BE2C (cell line): Measurements from ENCODE around the gene FHOD3.

Experiments used
- DNase-seq: peaks from one replicate; pipeline ENCODE4 v3.0.0-alpha.2; 2020
- H3K27me3 ChIP-seq: fragments of 250-450 bp; sonication (Bioruptor Pico); 2 replicates; pipeline ENCODE4 v1.5.1; 2020; ENCODE audit warnings: mild to moderate bottlenecking
- H3K36me3 ChIP-seq: fragments of 250-450 bp; sonication (Bioruptor Pico); 2 replicates; pipeline ENCODE4 v1.5.1; 2020; ENCODE audit warnings: mild to moderate bottlenecking
- H3K4me1 ChIP-seq: fragments of 250-450 bp; sonication (Bioruptor Pico); 2 replicates; pipeline ENCODE4 v1.5.1; 2020
- H3K4me3 ChIP-seq: 2 replicates; pipeline ENCODE4 v1.5.1; 2011; ENCODE audit warnings: low read depth, low read length
- H3K9me3 ChIP-seq: fragments of 250-450 bp; sonication (Bioruptor Pico); 2 replicates; pipeline ENCODE4 v1.5.1; 2020
- TF ChIP-seq, protein P1 (sequence below): IDR thresholded peaks from 2 replicates; pipeline ENCODE4 v1.5.1; 2012; ENCODE audit warnings: mild to moderate bottlenecking, low read depth, low read length

The FHOD3 gene

DNA sequence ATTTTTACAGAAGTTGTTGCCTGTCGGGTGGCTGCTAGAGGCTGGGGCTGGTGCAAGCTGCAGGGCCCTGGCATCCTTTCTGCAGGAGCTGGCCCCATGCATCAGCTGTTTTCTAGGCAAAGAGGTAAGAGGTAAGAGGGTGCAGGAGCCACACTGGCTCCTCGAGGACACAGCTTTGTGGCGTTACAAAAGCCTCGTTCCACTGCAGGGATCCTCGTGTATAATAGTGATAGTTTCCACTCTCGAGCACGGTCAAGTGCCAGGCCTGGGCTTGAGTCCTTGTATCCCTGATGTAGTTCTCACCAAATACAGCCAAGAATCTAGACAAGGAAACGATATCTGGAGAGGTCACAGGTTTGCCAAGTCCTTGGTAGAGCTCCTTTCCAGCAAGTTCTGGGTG, 33.2 kb upstream of the FHOD3 start:
- Histone ChIP-seq H3K4me1 (no peaks in the 10 kb centered on the region), H3K27me3 (no peaks in the 10 kb centered on the region), H3K9me3 (no peaks in the 10 kb centered on the region), H3K4me3 (no peak overlapping the region), H3K36me3 (no peaks in the 10 kb centered on the region)
- TF ChIP-seq, protein P1, sequence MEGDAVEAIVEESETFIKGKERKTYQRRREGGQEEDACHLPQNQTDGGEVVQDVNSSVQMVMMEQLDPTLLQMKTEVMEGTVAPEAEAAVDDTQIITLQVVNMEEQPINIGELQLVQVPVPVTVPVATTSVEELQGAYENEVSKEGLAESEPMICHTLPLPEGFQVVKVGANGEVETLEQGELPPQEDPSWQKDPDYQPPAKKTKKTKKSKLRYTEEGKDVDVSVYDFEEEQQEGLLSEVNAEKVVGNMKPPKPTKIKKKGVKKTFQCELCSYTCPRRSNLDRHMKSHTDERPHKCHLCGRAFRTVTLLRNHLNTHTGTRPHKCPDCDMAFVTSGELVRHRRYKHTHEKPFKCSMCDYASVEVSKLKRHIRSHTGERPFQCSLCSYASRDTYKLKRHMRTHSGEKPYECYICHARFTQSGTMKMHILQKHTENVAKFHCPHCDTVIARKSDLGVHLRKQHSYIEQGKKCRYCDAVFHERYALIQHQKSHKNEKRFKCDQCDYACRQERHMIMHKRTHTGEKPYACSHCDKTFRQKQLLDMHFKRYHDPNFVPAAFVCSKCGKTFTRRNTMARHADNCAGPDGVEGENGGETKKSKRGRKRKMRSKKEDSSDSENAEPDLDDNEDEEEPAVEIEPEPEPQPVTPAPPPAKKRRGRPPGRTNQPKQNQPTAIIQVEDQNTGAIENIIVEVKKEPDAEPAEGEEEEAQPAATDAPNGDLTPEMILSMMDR, result no peak
- DNase-seq, result no peak

DNA sequence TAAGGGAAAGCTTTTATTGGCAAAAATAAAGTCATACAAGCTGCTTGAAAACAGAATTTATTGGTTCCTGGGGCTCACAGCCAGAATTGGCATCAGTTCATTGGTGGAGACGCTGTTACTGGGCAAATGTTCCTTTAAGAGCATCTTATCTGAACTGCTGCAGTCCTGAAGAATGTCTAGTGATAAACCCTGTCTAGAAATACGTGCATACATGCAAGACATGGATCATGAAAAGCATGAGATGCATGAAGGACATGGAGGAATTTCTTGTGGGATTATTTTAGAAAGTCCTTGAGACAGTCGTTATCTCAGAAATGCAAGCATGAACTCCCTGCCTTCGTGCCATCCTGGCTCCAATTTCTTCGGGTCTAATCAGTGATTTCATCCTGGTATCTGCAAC, 32.5 kb upstream of the FHOD3 start:
- DNase-seq, result no peak
- Histone ChIP-seq H3K36me3 (no peaks in the 10 kb centered on the region), H3K4me3 (no peak overlapping the region), H3K9me3 (no peaks in the 10 kb centered on the region), H3K4me1 (no peaks in the 10 kb centered on the region), H3K27me3 (no peaks in the 10 kb centered on the region)
- TF ChIP-seq, protein P1, result no peak

DNA sequence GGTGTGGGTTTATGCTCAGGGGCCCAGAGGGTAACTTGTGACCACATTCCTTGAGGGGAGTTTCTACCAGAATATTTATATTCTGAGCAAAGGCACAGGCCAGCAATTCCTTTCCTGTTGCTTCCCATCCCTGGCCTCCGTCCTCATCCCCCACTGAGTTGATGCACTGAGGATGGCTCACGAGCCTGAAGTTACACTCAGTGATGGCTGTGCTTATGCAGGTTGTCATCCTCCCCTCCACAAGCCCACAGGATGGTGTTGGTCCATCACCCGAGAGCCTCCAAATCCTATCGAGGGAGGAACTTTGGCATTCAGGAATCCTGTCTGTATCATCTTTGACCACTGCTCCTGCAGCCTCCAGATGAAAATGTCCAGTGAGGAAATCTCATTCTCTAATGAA, 28.4 kb upstream of the FHOD3 start:
- Histone ChIP-seq H3K36me3 (no peaks in the 10 kb centered on the region), H3K9me3 (no peaks in the 10 kb centered on the region), H3K4me3 (no peak overlapping the region), H3K27me3 (no peaks in the 10 kb centered on the region), H3K4me1 (no peaks in the 10 kb centered on the region)
- no peak for DNase-seq
- TF ChIP-seq, protein P1, result no peak

DNA sequence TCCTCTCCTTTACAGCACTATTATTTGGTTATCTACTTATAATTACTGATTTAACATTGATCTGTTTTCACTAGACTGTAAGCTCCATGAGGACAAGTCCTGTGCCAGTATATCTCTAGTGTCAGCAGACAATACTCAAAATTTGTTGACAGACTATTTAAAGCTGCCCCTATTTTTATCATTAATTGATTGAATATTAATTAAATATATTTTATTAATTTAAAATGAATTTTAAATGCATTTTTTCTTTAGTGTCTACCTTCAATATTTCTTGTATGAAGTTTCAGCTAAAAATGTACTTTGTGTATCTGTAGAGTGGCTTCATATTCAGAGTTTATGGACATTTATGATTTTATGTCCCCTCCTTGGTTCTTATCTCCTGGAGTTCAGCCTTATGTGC, 26.4 kb upstream of the FHOD3 start:
- Histone ChIP-seq H3K27me3 (no peaks in the 10 kb centered on the region), H3K36me3 (no peaks in the 10 kb centered on the region), H3K4me3 (no peak overlapping the region), H3K4me1 (no peaks in the 10 kb centered on the region), H3K9me3 (no peaks in the 10 kb centered on the region)
- TF ChIP-seq, protein P1, result no peak
- no peak for DNase-seq

DNA sequence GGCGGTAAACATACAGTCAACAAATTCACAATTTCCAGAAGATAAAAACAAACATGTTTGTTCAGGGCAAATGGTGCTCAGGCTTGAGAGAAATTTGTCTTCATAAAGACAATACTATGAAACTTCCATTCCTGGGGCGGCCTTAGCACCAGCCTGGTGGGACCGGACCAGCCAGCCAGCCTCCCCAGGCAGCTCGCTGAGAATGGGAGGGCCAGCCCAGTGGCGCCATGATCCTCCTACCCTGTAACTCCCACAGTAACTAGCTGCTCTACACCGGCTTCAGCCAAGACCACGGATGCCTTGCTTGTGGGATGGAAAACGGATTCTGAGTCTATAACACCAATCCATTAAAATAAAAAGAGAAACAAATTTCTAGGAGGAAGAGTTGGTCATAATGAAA, 24.2 kb upstream of the FHOD3 start:
- H3K9me3 ChIP-seq, result no peaks in the 10 kb centered on the region
- TF ChIP-seq, protein P1, result no peak
- H3K4me1 ChIP-seq, result no peaks in the 10 kb centered on the region
- H3K4me3 ChIP-seq, result no peak overlapping the region
- DNase-seq, result no peak
- H3K36me3 ChIP-seq, result no peaks in the 10 kb centered on the region
- no peaks in the 10 kb centered on the region for H3K27me3 ChIP-seq

DNA sequence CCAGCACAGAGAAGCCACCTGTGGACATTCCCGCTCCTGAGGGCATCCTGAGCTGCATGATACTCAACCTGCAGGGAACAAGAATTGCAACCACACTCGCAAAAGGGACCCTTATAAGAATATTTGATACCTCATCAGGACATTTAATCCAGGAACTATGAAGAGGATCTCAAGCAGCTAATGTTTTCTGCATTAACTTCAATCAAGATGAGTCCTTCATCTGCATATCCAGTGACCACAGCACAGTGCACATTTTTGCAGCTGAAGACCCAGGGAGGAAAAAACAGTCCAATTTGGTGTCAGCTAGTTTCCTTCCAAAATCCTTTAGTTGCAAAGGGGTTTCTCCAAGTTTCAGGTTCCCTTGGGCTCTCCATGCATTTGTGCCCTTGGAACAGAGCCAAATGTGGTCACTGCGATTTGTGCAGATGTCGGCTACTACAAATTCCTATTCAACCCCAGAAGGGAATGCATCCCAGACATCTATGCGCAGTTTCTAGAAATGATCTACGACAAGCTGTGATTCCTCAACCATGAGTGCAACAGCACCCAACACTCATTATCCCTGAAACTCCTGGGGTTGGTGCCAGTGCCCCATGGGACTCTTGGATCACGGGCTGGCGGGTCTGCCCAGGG, 23.3 kb upstream of the FHOD3 start:
- no peaks in the 10 kb centered on the region for H3K36me3 ChIP-seq
- no peaks in the 10 kb centered on the region for H3K4me1 ChIP-seq
- H3K9me3 ChIP-seq, result no peaks in the 10 kb centered on the region
- TF ChIP-seq, protein P1, result no peak
- DNase-seq, result no peak
- H3K27me3 ChIP-seq, result no peaks in the 10 kb centered on the region
- no peak overlapping the region for H3K4me3 ChIP-seq
